Kidney capillary endothelial cell (primary cell): ENCODE measurements around the gene EHBP1.
"Not testable (repeated sequence)": the region's sequence is repeated elsewhere in the genome, so short reads cannot be mapped to it uniquely, and the experiment has no call there.

Experiments used
- DNase-seq: peaks from one replicate; pipeline ENCODE4 v3.0.0-alpha.2; 2018; ENCODE audit warnings: low spot score

The EHBP1 gene

DNA sequence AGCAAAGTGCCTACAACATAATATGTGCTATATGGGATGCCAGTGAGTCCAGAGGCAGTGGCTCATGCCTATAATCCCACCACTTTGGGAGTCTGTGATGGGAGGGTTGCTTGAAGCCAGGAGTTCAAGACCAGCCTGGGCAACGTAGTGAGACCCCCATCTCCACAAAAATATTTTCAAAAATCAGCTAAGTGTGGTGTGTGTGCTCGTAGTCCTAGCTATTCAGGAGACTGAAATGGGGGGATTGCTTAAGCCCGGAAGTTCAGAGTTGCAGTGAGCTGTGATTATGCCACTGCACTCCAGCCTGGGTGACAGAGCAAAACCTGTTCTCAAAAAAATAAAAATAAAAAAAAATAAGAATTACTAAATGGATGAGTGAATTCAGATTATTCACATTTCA is 368.5 kb downstream of the EHBP1 start:
- DNase-seq: no peak

DNA sequence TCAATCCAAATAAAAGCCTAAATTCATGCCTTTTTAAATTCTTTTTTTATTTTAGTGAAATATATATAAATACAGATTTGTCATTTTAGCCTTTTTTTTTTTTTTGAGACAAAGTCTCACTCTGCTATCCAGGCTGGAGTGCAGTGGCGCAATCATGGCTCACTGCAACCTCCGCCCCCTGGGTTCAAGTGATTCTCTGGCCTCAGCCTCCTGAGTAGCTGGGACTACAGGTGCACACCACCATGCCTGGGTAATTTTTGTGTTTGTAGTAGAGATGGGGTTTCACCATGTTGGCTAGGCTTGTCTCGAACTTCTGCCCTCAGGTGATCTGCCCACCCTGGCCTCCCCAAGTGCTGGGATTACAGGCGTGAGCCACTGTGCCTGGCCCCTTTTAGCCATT is 368.9 kb downstream of the EHBP1 start:
- not testable (repeated sequence) for DNase-seq

DNA sequence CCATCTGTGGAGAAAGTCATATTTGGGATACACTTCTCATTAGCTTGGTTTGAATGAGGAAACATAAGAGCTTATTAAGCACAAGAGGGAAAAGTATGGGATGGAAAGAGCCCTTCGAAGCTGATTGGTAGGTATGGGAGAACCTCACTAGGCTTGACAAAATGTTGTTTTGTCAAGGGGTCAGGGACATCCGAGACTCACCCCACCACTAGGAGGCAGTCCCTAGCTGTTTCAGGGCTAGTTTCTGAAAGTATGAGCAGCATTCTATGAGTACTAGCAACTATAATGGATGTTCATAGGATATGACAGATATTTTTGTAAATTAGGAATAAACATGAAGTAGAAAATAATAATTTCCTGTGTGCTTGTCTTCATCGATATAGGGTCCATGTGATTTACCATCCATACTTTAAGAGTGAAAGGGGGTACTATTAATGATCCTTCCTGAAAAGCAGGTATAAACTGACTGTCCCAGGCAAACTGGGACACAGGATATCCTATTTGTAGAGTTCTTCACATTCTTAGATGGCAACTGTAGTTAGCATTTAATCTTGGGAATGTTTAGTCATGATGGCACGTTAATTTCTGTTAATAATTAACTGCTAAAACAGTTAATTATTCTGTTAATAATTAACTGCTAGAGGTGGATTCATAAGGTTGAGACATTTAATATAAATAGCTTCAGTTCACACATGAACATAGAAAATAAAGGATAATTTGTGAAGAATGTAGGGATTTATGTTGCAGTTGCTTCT is 373.5 kb downstream of the EHBP1 start:
- DNase-seq: no peak

DNA sequence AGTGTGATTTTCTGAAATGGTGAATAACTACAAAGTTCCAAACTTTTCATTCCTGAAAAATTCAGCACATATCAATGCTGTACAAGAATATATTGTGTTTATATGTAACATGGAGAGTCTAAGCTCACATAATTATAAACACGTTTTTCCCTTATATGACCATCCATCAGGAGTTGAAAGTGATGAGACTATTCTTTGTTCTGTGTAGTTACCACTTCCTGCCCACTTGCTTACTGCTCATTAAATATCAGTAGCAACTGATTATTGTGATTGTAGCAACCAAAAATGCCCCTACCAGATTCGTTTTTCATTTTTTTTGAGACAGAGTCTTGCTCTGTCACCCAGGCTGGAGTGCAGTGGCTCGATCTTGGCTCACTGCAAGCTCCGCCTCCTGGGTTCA is 375.9 kb downstream of the EHBP1 start:
- DNase-seq: no peak

DNA sequence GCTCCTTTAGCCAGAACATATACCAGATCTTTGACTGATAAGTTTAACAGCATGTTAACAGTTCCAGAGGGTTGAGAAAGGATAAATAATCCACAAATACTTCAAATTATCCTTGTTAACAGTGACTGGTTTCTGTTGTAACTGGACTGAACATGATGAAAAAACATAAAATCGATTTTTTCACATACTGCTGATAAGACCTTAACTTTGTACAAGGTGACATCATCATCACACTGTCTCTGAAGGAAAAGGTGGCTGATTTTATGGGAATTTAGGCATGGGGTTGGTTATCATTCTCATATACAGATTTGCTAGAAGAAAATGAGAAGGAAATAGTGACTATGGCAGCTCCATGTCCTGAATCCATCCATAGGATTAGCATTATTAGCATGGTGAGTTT is 381.2 kb downstream of the EHBP1 start:
- DNase-seq: no peak

DNA sequence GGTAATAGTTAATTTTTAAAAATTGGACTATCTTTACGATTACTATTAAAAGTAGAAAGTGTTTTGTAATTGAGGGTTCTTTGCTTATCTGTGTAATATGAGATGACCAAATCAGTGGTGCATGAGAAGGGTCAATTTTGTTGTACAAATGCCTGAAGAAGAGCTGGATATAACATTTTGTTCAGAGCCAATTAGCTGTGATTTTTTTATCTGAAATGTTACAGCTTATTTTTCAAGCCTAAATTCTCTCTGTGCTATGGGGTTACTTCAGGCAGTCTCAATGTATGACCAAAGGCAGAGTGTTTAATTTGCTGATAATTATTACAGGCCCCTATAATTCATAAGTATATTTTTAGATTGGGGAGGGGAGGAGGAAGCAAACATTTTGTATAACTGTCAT is 386.9 kb downstream of the EHBP1 start:
- DNase-seq: no peak

DNA sequence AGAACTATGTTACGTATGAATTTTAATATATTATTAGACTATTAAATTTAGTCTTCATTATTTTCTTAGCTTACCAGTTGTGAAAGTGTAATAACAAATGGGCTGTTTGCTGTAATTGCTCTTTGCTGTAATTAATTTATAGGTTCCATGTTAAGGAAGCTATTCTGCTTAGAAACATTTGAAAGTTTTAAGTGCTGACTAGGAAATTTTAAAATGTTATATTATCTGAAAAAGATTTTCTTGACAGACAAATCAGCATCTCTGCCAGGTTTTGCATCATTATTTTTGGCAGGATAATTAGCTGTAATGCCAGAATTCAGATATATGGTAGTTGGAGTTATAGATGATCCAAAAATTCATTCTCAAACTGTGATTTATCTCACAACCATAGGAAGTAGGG is 387.3 kb downstream of the EHBP1 start:
- DNase-seq: no peak

DNA sequence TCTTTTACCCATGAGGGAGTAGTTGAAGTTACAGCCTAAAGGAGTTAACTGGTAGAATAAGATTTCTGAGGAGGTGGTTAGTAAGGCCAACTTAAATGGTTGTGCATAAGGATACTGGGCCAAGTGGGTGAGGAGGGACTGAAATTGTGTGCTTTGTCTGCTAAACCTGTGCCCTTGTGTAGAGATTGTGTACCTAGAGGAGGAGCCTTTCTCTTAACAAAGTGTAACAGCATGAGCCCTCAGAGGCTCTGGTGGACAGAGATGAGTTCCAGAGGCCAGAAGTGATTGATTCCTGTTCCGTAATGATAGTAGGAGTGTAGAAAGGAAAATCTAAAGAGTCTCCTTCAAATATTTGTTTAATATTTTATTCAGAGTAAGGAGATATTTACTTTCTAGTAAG is 388.0 kb downstream of the EHBP1 start:
- DNase-seq: no peak
